ENCODE results near the gene CCL23. TPM values are rescaled to one million over a fixed set of nuclear protein-coding genes. Genes with fewer than 3 reads are reported as not detected.

The CCL23 gene
- total and polyA plus RNA-seq, 4 donors, result 1.9 to 24.4 (median 6.3) TPM

DNA sequence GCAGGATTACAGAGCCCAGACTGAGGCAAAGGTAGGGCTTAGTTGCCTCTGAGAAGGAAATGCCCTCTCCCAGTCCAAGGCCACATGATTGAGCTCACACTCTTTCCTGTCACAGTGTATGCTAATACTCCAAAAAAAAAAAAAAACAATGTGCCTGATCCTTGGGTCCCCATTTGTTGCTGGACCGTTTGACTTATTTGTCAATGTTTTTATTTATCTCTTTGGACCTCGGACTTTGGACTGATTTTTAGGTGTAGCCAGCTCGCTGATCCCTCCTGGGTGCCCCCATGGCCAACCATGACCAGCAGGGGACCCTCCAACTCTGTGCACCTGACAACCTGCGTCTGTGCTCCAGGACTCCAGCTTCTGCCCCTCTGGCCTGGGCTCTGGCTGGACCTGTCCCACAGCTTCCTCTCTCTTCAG lies 35.9 kb downstream of the CCL23 start (continued):
- TF ChIP-seq, protein P1, sequence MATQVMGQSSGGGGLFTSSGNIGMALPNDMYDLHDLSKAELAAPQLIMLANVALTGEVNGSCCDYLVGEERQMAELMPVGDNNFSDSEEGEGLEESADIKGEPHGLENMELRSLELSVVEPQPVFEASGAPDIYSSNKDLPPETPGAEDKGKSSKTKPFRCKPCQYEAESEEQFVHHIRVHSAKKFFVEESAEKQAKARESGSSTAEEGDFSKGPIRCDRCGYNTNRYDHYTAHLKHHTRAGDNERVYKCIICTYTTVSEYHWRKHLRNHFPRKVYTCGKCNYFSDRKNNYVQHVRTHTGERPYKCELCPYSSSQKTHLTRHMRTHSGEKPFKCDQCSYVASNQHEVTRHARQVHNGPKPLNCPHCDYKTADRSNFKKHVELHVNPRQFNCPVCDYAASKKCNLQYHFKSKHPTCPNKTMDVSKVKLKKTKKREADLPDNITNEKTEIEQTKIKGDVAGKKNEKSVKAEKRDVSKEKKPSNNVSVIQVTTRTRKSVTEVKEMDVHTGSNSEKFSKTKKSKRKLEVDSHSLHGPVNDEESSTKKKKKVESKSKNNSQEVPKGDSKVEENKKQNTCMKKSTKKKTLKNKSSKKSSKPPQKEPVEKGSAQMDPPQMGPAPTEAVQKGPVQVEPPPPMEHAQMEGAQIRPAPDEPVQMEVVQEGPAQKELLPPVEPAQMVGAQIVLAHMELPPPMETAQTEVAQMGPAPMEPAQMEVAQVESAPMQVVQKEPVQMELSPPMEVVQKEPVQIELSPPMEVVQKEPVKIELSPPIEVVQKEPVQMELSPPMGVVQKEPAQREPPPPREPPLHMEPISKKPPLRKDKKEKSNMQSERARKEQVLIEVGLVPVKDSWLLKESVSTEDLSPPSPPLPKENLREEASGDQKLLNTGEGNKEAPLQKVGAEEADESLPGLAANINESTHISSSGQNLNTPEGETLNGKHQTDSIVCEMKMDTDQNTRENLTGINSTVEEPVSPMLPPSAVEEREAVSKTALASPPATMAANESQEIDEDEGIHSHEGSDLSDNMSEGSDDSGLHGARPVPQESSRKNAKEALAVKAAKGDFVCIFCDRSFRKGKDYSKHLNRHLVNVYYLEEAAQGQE (IDR thresholded peaks at IDR 0.05), result no peak

DNA sequence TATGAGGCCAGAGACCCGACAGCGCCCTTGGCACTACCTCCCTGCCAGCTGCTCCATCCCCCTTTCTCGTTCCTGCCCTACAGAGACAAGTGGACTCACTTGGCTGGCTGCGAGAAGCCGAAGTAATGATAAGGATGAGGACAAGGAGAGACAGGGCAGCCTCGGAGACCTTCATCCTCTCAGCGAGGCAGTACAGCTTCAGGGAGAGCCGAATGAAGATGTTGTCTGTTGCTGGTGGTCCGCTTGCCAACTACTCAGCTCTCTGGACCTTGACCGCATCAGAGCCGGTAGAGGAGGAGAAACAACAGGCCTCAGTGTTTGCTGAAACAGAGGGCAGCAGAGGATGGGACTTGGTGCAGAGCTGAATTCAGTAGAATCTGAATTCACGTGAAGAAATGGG lies 36.5 kb downstream of the CCL23 start, which contains the start of gene CCL16:
TSS of gene CCL16 (minus strand) at position 252 of the 400 bp plus-strand sequence. CDS start at position 175, 77 bp downstream.
- no peak for TF ChIP-seq NR2F2 (IDR thresholded peaks at IDR 0.05)
- no peak for TF ChIP-seq FOXA2 (IDR thresholded peaks at IDR 0.05)
- TF ChIP-seq, protein P2, sequence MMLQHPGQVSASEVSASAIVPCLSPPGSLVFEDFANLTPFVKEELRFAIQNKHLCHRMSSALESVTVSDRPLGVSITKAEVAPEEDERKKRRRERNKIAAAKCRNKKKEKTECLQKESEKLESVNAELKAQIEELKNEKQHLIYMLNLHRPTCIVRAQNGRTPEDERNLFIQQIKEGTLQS (IDR thresholded peaks at IDR 0.05), result no peak
- no peak for TF ChIP-seq GABPA (IDR thresholded peaks at IDR 0.05 in 1 of 2, conservative IDR thresholded peaks at IDR 0.05 in 1 of 2)
- peak in 1 of 2 donors; percentile 6 for TF ChIP-seq JUND (IDR thresholded peaks at IDR 0.05)
- TF ChIP-seq, protein P1 (IDR thresholded peaks at IDR 0.05), result peak; percentile 26
- no peak for TF ChIP-seq EGR1 (IDR thresholded peaks at IDR 0.05; ENCODE audit: low read depth in 2 of 2)
- TF ChIP-seq FOXA1 (IDR thresholded peaks at IDR 0.05), result no peak
- no peak for TF ChIP-seq SP1 (IDR thresholded peaks at IDR 0.05)
- TF ChIP-seq RAD21 (IDR thresholded peaks at IDR 0.05), result peak in 1 of 2 donors; percentile 63
- TF ChIP-seq RXRA (IDR thresholded peaks at IDR 0.05), result no peak
- TF ChIP-seq, protein P3, sequence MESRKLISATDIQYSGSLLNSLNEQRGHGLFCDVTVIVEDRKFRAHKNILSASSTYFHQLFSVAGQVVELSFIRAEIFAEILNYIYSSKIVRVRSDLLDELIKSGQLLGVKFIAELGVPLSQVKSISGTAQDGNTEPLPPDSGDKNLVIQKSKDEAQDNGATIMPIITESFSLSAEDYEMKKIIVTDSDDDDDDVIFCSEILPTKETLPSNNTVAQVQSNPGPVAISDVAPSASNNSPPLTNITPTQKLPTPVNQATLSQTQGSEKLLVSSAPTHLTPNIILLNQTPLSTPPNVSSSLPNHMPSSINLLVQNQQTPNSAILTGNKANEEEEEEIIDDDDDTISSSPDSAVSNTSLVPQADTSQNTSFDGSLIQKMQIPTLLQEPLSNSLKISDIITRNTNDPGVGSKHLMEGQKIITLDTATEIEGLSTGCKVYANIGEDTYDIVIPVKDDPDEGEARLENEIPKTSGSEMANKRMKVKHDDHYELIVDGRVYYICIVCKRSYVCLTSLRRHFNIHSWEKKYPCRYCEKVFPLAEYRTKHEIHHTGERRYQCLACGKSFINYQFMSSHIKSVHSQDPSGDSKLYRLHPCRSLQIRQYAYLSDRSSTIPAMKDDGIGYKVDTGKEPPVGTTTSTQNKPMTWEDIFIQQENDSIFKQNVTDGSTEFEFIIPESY (IDR thresholded peaks at IDR 0.05), result no peak
- peak; percentile 79 for TF ChIP-seq TAF1 (conservative IDR thresholded peaks at IDR 0.05)
- TF ChIP-seq YY1 (IDR thresholded peaks at IDR 0.05), result peak; percentile 45
- peak; percentile 80 for TF ChIP-seq HNF4G (IDR thresholded peaks at IDR 0.05)
- TF ChIP-seq HNF4A (conservative IDR thresholded peaks at IDR 0.05), result peak; percentile 74 to 78
- no peaks in the 10 kb centered on the region for H3K9me3 ChIP-seq (ENCODE audit: control insufficient read depth in 4 of 4, low read length in 3 of 4)
- H3K4me1 ChIP-seq (ENCODE audit: control insufficient read depth in 4 of 4, insufficient read depth in 4 of 4, low read length in 3 of 4), result peaks cover 16 to 51% (median 38%) of the 10 kb centered on the region in 4 donors
- 35% methylated on average over 12 of the region's 12 CpGs for WGBS
- peaks cover 0 to 7% (median under 1%) of the 10 kb centered on the region in 4 donors for H3K36me3 ChIP-seq (ENCODE audit: control insufficient read depth in 4 of 4, insufficient read depth in 3 of 4, low read depth in 1 of 4, low read length in 3 of 4)
- H3K27ac ChIP-seq (ENCODE audit: low read depth in 1 of 2, low read length in 2 of 2), result peak within 1 kb of the TSS; percentile 72 to 90
- peak within 1 kb of the TSS; percentile 74 to 77 for H3K9ac ChIP-seq (ENCODE audit: low read depth in 1 of 2, low read length in 2 of 2)
- peak within 1 kb of the TSS; percentile 51 to 81 (median 61) for H3K4me3 ChIP-seq (ENCODE audit: low read depth in 1 of 3, low read length in 3 of 3)
- DNase-seq (ENCODE audit: low spot score), result no peak
- no peaks in the 10 kb centered on the region for H3K27me3 ChIP-seq (ENCODE audit: control insufficient read depth in 4 of 4, insufficient read depth in 4 of 4, low read length in 3 of 4)
